PC-9 (cell line): ENCODE results near the gene HINFP. TPM values are rescaled to one million over a fixed set of nuclear protein-coding genes. Genes with fewer than 3 reads are reported as not detected.

ENCODE experiments used
- BruUV-seq: library from RNA; stranded (reverse); fragments of 400-500 nt; replicated peaks from 2 replicates; lab custom pipeline; 2021; lab: Mats Ljungman, UMichigan
- CTCF ChIA-PET: fragments of 300-600 bp; sonication (Branson Sonifier 250); formaldehyde crosslinking; loops from one replicate; lab custom pipeline; 2022; ENCODE audit warnings: antibody characterized with exemption; lab: Charles Lee
- POLR2A ChIA-PET: fragments of 300-600 bp; sonication (Branson Sonifier 250); formaldehyde crosslinking; loops from one replicate; lab custom pipeline; 2022; ENCODE audit warnings: antibody characterized with exemption; ENCODE audit not compliant: unreplicated experiment; lab: Charles Lee
- DNase-seq, 2 experiments: peaks; one replicate each; pipeline versions ENCODE4 v3.0.0 to v3.0.0-alpha.2; 2015 to 2022; ENCODE audit warnings: mixed read lengths in 1 of 2
- H2AFZ ChIP-seq: fragments of 200-600 bp; sonication (generic); 2 replicates; pipeline ENCODE4 v1.8.1; 2017; ENCODE audit warnings: antibody characterized with exemption
- H3F3A ChIP-seq: fragments of 200-600 bp; sonication (generic); 2 replicates; pipeline ENCODE4 v1.8.1; 2017; ENCODE audit warnings: antibody characterized with exemption, mild to moderate bottlenecking, low read depth; ENCODE audit not compliant: insufficient read depth
- H3K27ac ChIP-seq: fragments of 200-600 bp; sonication (generic); 2 replicates; pipeline ENCODE4 v1.6.1; 2016; ENCODE audit warnings: mixed run types
- H3K27me3 ChIP-seq: fragments of 200-600 bp; sonication (generic); 2 replicates; pipeline ENCODE4 v1.6.1; 2016; ENCODE audit warnings: low read depth, mixed run types; ENCODE audit not compliant: insufficient read depth
- H3K36me3 ChIP-seq: fragments of 200-600 bp; sonication (generic); 2 replicates; pipeline ENCODE4 v1.6.1; 2016; ENCODE audit warnings: low read depth, mixed run types
- H3K4me1 ChIP-seq: fragments of 200-600 bp; sonication (generic); replicated peaks from 2 replicates; pipeline ENCODE4 v1.6.1; 2016; ENCODE audit warnings: mixed run types; ENCODE audit not compliant: insufficient read depth
- H3K4me2 ChIP-seq: fragments of 200-600 bp; sonication (generic); 2 replicates; pipeline ENCODE4 v1.6.1; 2017; ENCODE audit warnings: mixed run types
- H3K4me3 ChIP-seq: fragments of 200-600 bp; sonication (generic); 2 replicates; pipeline ENCODE4 v1.6.1; 2016; ENCODE audit warnings: mixed run types
- H3K79me2 ChIP-seq: fragments of 200-600 bp; sonication (generic); 2 replicates; pipeline ENCODE4 v1.6.1; 2017; ENCODE audit warnings: low read depth, mixed run types
- H3K9me2 ChIP-seq: fragments of 200-600 bp; sonication (generic); 2 replicates; pipeline ENCODE4 v1.8.1; 2017; ENCODE audit warnings: mild to moderate bottlenecking; ENCODE audit not compliant: insufficient read depth
- H3K9me3 ChIP-seq: fragments of 200-600 bp; sonication (generic); 2 replicates; pipeline ENCODE4 v1.8.1; 2016; ENCODE audit warnings: low read depth; ENCODE audit not compliant: insufficient read depth
- H4K20me1 ChIP-seq: fragments of 200-600 bp; sonication (generic); 2 replicates; pipeline ENCODE4 v1.8.1; 2017; ENCODE audit not compliant: insufficient read depth
- EZH2 ChIP-seq: fragments of 200-600 bp; sonication (generic); IDR thresholded peaks from 2 replicates; pipeline ENCODE4 v1.8.0; 2017; ENCODE audit warnings: antibody characterized with exemption, low read depth
- intact Hi-C: fragments of 100-400 bp; cut with micrococcal nuclease; formaldehyde crosslinking; loops from one replicate; pipeline ENCODE4 v1.10.0; 2022; ENCODE audit not compliant: unreplicated experiment
- total RNA-seq: library from RNA; stranded (reverse); gene quantifications from 2 replicates; pipeline ENCODE4 v1.2.3, GENCODE V29; 2021
- TF ChIP-seq, protein P1 (sequence below): fragments of 200-600 bp; sonication (generic); conservative IDR thresholded peaks from 2 replicates; pipeline ENCODE4 v1.6.1; 2017; ENCODE audit warnings: mixed run types, antibody characterized with exemption, mild to moderate bottlenecking, moderate library complexity

HINFP gene
- total RNA-seq, 1 experiment from 2014 or later = 35.5 TPM

DNA sequence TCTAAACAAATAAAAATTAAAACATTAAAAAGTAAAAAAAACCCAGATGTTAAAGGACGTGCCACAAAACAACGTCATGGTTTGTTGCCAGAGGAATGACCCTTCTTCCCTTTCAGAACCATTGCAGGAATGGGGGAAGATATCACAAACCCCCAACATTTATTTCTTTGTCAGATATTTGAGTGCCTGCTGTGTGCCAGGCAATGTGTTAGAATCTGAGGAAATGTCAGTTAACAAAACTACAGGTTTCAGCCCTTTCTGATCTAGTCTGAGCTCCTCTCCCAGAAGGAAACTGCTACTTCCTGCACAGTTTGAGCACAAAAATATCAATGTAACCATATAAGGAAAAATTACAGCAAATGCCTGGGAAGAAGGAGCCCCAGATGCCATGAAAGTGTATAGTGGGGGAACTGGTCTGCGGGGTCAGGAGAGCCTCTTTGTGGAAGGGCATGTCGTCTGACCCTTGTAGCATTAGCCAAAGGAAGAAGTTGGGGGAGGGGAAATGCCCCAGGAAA, 56.8 kb downstream of the HINFP start:
- BruUV-seq = no TSS peak
- no peak overlapping the region for H3K4me2 ChIP-seq
- intact Hi-C loops = no loop called here
- H3K79me2 ChIP-seq = no peaks in the 10 kb centered on the region
- no peaks in the 10 kb centered on the region for H3K36me3 ChIP-seq
- TF ChIP-seq, protein P1, sequence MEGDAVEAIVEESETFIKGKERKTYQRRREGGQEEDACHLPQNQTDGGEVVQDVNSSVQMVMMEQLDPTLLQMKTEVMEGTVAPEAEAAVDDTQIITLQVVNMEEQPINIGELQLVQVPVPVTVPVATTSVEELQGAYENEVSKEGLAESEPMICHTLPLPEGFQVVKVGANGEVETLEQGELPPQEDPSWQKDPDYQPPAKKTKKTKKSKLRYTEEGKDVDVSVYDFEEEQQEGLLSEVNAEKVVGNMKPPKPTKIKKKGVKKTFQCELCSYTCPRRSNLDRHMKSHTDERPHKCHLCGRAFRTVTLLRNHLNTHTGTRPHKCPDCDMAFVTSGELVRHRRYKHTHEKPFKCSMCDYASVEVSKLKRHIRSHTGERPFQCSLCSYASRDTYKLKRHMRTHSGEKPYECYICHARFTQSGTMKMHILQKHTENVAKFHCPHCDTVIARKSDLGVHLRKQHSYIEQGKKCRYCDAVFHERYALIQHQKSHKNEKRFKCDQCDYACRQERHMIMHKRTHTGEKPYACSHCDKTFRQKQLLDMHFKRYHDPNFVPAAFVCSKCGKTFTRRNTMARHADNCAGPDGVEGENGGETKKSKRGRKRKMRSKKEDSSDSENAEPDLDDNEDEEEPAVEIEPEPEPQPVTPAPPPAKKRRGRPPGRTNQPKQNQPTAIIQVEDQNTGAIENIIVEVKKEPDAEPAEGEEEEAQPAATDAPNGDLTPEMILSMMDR = no peak
- TF ChIP-seq EZH2 = no peak
- peaks cover 9% of the 10 kb centered on the region for H3K4me1 ChIP-seq
- H3K4me3 ChIP-seq = no peak overlapping the region
- H3F3A ChIP-seq = peaks cover 11% of the 10 kb centered on the region
- no peak overlapping the region for H2AFZ ChIP-seq
- H4K20me1 ChIP-seq = no peaks in the 10 kb centered on the region
- no peak overlapping the region for H3K27ac ChIP-seq
- H3K9me2 ChIP-seq = no peaks in the 10 kb centered on the region
- H3K9me3 ChIP-seq = no peaks in the 10 kb centered on the region
- CTCF ChIA-PET = no interaction called here
- POLR2A ChIA-PET = no interaction called here
- no peak for DNase-seq
- no peaks in the 10 kb centered on the region for H3K27me3 ChIP-seq

DNA sequence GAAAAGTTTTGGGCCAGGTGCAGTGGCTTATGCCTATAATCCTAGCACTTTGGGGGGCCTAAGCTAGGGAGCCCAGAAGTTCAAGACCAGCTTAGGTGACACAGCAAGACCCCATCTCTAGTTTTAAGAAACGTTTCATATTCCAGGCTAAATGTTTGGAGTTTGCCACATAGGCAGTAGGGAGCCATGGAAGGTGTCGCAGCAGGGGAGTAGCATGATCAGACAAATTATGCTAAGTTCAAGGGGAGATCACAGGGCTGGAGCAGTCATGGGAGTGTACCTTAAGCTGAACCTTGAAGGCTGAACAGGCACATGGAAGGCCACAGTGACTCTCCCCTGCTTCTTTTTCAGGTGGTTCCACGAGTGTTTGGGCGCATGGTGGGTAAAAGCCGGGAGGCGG, 58.0 kb downstream of the HINFP start:
- Histone ChIP-seq H3K79me2 (no peaks in the 10 kb centered on the region), H3K9me2 (no peaks in the 10 kb centered on the region), H3K4me2 (no peak overlapping the region), H2AFZ (no peak overlapping the region), H3K36me3 (no peaks in the 10 kb centered on the region), H3K9me3 (no peaks in the 10 kb centered on the region), H3K4me1 (peaks cover 9% of the 10 kb centered on the region), H3K27me3 (no peaks in the 10 kb centered on the region), H3F3A (peaks cover 11% of the 10 kb centered on the region), H3K27ac (no peak overlapping the region), H3K4me3 (no peak overlapping the region), H4K20me1 (no peaks in the 10 kb centered on the region)
- ChIA-PET CTCF (no interaction called here), POLR2A (no interaction called here)
- no peak for DNase-seq
- BruUV-seq = no TSS peak
- intact Hi-C loops = no loop called here
- TF ChIP-seq EZH2 = no peak
- TF ChIP-seq, protein P1 = no peak

DNA sequence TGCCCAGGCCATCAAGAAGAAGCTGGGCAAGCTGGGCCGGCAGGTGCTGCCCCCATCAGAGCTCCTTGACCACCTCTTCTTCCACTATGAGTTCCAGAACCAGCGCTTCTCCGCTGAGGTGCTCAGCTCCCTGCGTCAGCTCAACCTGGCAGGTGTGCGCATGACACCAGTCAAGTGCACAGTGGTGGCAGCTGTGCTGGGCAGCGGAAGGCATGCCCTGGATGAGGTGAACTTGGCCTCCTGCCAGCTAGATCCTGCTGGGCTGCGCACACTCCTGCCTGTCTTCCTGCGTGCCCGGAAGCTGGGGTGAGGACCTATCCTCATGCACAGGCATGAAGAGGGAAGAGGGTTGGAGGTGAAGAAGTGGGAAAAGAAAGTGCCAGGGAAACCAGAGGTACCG, 58.6 kb downstream of the HINFP start:
- Histone ChIP-seq H3K27me3 (no peaks in the 10 kb centered on the region), H3K4me2 (no peak overlapping the region), H3K27ac (no peak overlapping the region), H3F3A (peaks cover 11% of the 10 kb centered on the region), H4K20me1 (no peaks in the 10 kb centered on the region), H3K9me2 (no peaks in the 10 kb centered on the region), H2AFZ (no peak overlapping the region), H3K79me2 (no peaks in the 10 kb centered on the region), H3K36me3 (no peaks in the 10 kb centered on the region), H3K9me3 (no peaks in the 10 kb centered on the region), H3K4me3 (no peak overlapping the region), H3K4me1 (peaks cover 8% of the 10 kb centered on the region)
- DNase-seq = no peak
- TF ChIP-seq, protein P1 = no peak
- no peak for TF ChIP-seq EZH2
- CTCF ChIA-PET = no interaction called here
- intact Hi-C loops = no loop called here
- POLR2A ChIA-PET = no interaction called here
- BruUV-seq = no TSS peak
